ENCODE measurements around the gene KLHL13.

Gene KLHL13

GRCh38 chrX:118100091-118100490 is 16.5 kb downstream of the KLHL13 start:
- no peaks in the 10 kb centered on the region for H3K27me3 ChIP-seq
- H3K4me2 ChIP-seq: no peak overlapping the region
- no peak overlapping the region for H3K4me3 ChIP-seq
- H3K9ac ChIP-seq: no peak overlapping the region
- no peak overlapping the region for H3K27ac ChIP-seq
- H3K9me3 ChIP-seq (replicated peaks in 1 of 11): no peaks in the 10 kb centered on the region; a peak in 1 of 22 replicates
- no peak for TF ChIP-seq Cebpa-rat (IDR thresholded peaks at IDR 0.05)
- no peaks in the 10 kb centered on the region for H3K36me3 ChIP-seq
- no peaks in the 10 kb centered on the region for H4K20me1 ChIP-seq
- no peaks in the 10 kb centered on the region for H3K4me1 ChIP-seq

- H4K20me1 ChIP-seq: no peaks in the 10 kb centered on the region
- no peaks in the 10 kb centered on the region for H3K4me1 ChIP-seq
- no peak overlapping the region for H3K4me3 ChIP-seq
- H3K4me2 ChIP-seq: no peak overlapping the region
- TF ChIP-seq Cebpa-rat (IDR thresholded peaks at IDR 0.05): no peak
- no peaks in the 10 kb centered on the region for H3K27me3 ChIP-seq
- H3K9ac ChIP-seq: no peak overlapping the region
- H3K9me3 ChIP-seq (replicated peaks in 1 of 11): peaks cover 0 to 17% (median 0%) of the 10 kb centered on the region in 11 experiments; a peak in 7 of 22 replicates
- H3K36me3 ChIP-seq: no peaks in the 10 kb centered on the region
- no peak overlapping the region for H3K27ac ChIP-seq
Measured at GRCh38 chrX:118088084-118088483, 28.5 kb downstream of the KLHL13 start.

GRCh38 chrX:118074196-118074595 is 42.4 kb downstream of the KLHL13 start:
- no peak overlapping the region for H3K27ac ChIP-seq
- no peak overlapping the region for H3K4me3 ChIP-seq
- H3K4me1 ChIP-seq: no peaks in the 10 kb centered on the region
- H3K36me3 ChIP-seq: no peaks in the 10 kb centered on the region
- H3K4me2 ChIP-seq: no peak overlapping the region
- H4K20me1 ChIP-seq: no peaks in the 10 kb centered on the region
- no peaks in the 10 kb centered on the region for H3K27me3 ChIP-seq
- TF ChIP-seq Cebpa-rat (IDR thresholded peaks at IDR 0.05): no peak
- H3K9me3 ChIP-seq (replicated peaks in 1 of 11): peaks cover 0 to 12% (median 2%) of the 10 kb centered on the region in 11 experiments; a peak in 7 of 22 replicates
- H3K9ac ChIP-seq: no peak overlapping the region

- no peaks in the 10 kb centered on the region for H3K36me3 ChIP-seq
- peaks cover 0 to 10% (median 3%) of the 10 kb centered on the region in 10 experiments; a peak in 5 of 20 replicates for H3K4me1 ChIP-seq
- H4K20me1 ChIP-seq: no peaks in the 10 kb centered on the region
- TF ChIP-seq Cebpa-rat (IDR thresholded peaks at IDR 0.05): no peak
- no peak overlapping the region for H3K9ac ChIP-seq
- H3K4me2 ChIP-seq: no peak overlapping the region
- H3K27me3 ChIP-seq: no peaks in the 10 kb centered on the region
- no peak overlapping the region for H3K27ac ChIP-seq
- H3K9me3 ChIP-seq (replicated peaks in 1 of 11): no peaks in the 10 kb centered on the region
- no peak overlapping the region for H3K4me3 ChIP-seq
Measured at GRCh38 chrX:118066867-118067515, 49.6 kb downstream of the KLHL13 start.

GRCh38 chrX:118062817-118063615 is 53.6 kb downstream of the KLHL13 start:
- TF ChIP-seq Cebpa-rat (IDR thresholded peaks at IDR 0.05): no peak
- peak overlapping the region in 3 of 11 experiments; percentile 15 to 47 (median 30); a peak in 4 of 22 replicates for H3K4me2 ChIP-seq

GRCh38 chrX:118062048-118062789 is 54.4 kb downstream of the KLHL13 start:
- peak overlapping the region in 4 of 11 experiments; percentile 15 to 47 (median 26); a peak in 3 of 22 replicates for H3K4me2 ChIP-seq

More at GRCh38 chrX:118062817-118063615, 53.6 kb downstream of the KLHL13 start:
- Histone ChIP-seq H3K27ac (no peak overlapping the region), H4K20me1 (no peaks in the 10 kb centered on the region), H3K27me3 (no peaks in the 10 kb centered on the region), H3K4me1 (peaks cover 0 to 12% (median 0%) of the 10 kb centered on the region in 10 experiments; a peak in 2 of 20 replicates), H3K36me3 (no peaks in the 10 kb centered on the region), H3K9ac (no peak overlapping the region), H3K9me3 (replicated peaks in 1 of 11) (no peaks in the 10 kb centered on the region), H3K4me3 (no peak overlapping the region)

GRCh38 chrX:118058924-118059323 is 57.7 kb downstream of the KLHL13 start:
- TF ChIP-seq Cebpa-rat (IDR thresholded peaks at IDR 0.05): no peak
- no peak overlapping the region for H3K9ac ChIP-seq
- H3K4me3 ChIP-seq: no peak overlapping the region

More at GRCh38 chrX:118062048-118062789, 54.4 kb downstream of the KLHL13 start:
- TF ChIP-seq Cebpa-rat (IDR thresholded peaks at IDR 0.05): no peak
- H3K4me1 ChIP-seq: peaks cover 0 to 12% (median 0%) of the 10 kb centered on the region in 10 experiments; a peak in 2 of 20 replicates
- no peak overlapping the region for H3K9ac ChIP-seq
- H3K27me3 ChIP-seq: no peaks in the 10 kb centered on the region
- H3K4me3 ChIP-seq: no peak overlapping the region
- H4K20me1 ChIP-seq: no peaks in the 10 kb centered on the region
- no peaks in the 10 kb centered on the region for H3K9me3 ChIP-seq (replicated peaks in 1 of 11)
- no peak overlapping the region for H3K27ac ChIP-seq
- no peaks in the 10 kb centered on the region for H3K36me3 ChIP-seq

GRCh38 chrX:118056870-118057269 is 59.7 kb downstream of the KLHL13 start:
- H3K36me3 ChIP-seq: no peaks in the 10 kb centered on the region
- H3K4me2 ChIP-seq: no peak overlapping the region
- H3K27ac ChIP-seq: no peak overlapping the region
- no peaks in the 10 kb centered on the region for H4K20me1 ChIP-seq
- no peak overlapping the region for H3K4me3 ChIP-seq
- no peak for TF ChIP-seq Cebpa-rat (IDR thresholded peaks at IDR 0.05)
- no peaks in the 10 kb centered on the region for H3K27me3 ChIP-seq
- H3K9ac ChIP-seq: no peak overlapping the region
- H3K4me1 ChIP-seq: peaks cover 0 to 1% (median 0%) of the 10 kb centered on the region in 10 experiments; a peak in 2 of 20 replicates
- no peaks in the 10 kb centered on the region for H3K9me3 ChIP-seq (replicated peaks in 1 of 11)

More at GRCh38 chrX:118058924-118059323, 57.7 kb downstream of the KLHL13 start:
- H3K27me3 ChIP-seq: no peaks in the 10 kb centered on the region
- H3K4me1 ChIP-seq: peaks cover 0 to 12% (median 0%) of the 10 kb centered on the region in 10 experiments; a peak in 2 of 20 replicates
- no peaks in the 10 kb centered on the region for H3K36me3 ChIP-seq
- no peaks in the 10 kb centered on the region for H4K20me1 ChIP-seq
- H3K9me3 ChIP-seq (replicated peaks in 1 of 11): no peaks in the 10 kb centered on the region
- no peak overlapping the region for H3K4me2 ChIP-seq
- H3K27ac ChIP-seq: no peak overlapping the region

GRCh38 chrX:118049713-118050112 is 66.9 kb downstream of the KLHL13 start:
- no peak for TF ChIP-seq Cebpa-rat (IDR thresholded peaks at IDR 0.05)
- H3K27me3 ChIP-seq: no peaks in the 10 kb centered on the region

More at GRCh38 chrX:118049713-118050112, 66.9 kb downstream of the KLHL13 start:
- H3K36me3 ChIP-seq: no peaks in the 10 kb centered on the region
- peaks cover 0 to 10% (median 6%) of the 10 kb centered on the region in 11 experiments; a peak in 14 of 22 replicates for H3K9me3 ChIP-seq (replicated peaks in 1 of 11)
- no peaks in the 10 kb centered on the region for H4K20me1 ChIP-seq
- H3K4me3 ChIP-seq: no peak overlapping the region
- no peaks in the 10 kb centered on the region for H3K4me1 ChIP-seq
- no peak overlapping the region for H3K4me2 ChIP-seq
- H3K9ac ChIP-seq: no peak overlapping the region
- no peak overlapping the region for H3K27ac ChIP-seq
